Fibroblast of lung (primary cell): ENCODE measurements around the gene MYO5B.

Experiments used
- EZH2 ChIP-seq: IDR thresholded peaks from 2 replicates; pipeline ENCODE4 v1.5.1; 2012; ENCODE audit warnings: low read length, control low read depth, mild to moderate bottlenecking; ENCODE audit errors: missing control alignments
- TF ChIP-seq, protein P1 (sequence below), 2 donors: IDR thresholded peaks in 1 of 2; conservative IDR thresholded peaks in 1 of 2; 1 replicate in 1 of 2; 2 replicates in 1 of 2; pipeline ENCODE4 v1.5.1; 2011 to 2012; ENCODE audit warnings: low read length in 2 of 2, control low read depth in 1 of 2, inconsistent platforms in 1 of 2, low read depth in 1 of 2, mild to moderate bottlenecking in 1 of 2

DNA sequence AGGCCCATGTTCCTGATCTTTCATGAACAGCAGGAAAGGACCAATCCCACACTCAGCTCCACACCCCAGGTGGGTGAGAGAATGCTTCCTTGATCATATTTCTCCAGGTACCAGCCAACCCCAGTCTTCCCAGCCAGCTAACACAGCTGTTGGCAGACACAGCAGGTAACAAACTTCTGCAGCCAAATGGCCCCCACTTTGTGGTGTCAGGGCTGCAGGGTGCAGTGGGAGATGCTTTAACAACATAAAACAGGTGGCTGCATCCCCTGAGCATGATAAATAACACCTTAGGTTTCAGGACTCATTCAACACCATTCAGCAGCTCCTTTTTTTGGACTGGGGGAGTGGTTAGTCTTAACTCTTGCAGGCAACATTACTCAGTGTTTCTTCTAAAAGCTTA lies 304.9 kb downstream of the MYO5B start:
- no peak for TF ChIP-seq EZH2
- TF ChIP-seq, protein P1, sequence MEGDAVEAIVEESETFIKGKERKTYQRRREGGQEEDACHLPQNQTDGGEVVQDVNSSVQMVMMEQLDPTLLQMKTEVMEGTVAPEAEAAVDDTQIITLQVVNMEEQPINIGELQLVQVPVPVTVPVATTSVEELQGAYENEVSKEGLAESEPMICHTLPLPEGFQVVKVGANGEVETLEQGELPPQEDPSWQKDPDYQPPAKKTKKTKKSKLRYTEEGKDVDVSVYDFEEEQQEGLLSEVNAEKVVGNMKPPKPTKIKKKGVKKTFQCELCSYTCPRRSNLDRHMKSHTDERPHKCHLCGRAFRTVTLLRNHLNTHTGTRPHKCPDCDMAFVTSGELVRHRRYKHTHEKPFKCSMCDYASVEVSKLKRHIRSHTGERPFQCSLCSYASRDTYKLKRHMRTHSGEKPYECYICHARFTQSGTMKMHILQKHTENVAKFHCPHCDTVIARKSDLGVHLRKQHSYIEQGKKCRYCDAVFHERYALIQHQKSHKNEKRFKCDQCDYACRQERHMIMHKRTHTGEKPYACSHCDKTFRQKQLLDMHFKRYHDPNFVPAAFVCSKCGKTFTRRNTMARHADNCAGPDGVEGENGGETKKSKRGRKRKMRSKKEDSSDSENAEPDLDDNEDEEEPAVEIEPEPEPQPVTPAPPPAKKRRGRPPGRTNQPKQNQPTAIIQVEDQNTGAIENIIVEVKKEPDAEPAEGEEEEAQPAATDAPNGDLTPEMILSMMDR (conservative IDR thresholded peaks at IDR 0.05 in 1 of 2, IDR thresholded peaks at IDR 0.05 in 1 of 2; ENCODE audit: low read depth in 1 of 2, low read length in 2 of 2), result no peak
